Activated CD4-positive, alpha-beta T cell treated with anti-CD3 and anti-CD28 coated beads, Interleukin-2, amount 10 ng/mL, durations not matched to agents 7 days and 5 days (primary cell): Measurements from ENCODE around the gene BMP8B. TPM values are rescaled to one million over a fixed set of nuclear protein-coding genes. Genes with fewer than 3 reads are reported as not detected.

Source experiments
- CTCF ChIA-PET: fragments of 350-600 bp; sonication (Branson Sonifier 250); formaldehyde crosslinking; loops from one replicate; lab custom pipeline; 2021; ENCODE audit warnings: antibody characterized with exemption; lab: Charles Lee
- POLR2A ChIA-PET: fragments of 350-600 bp; sonication (Branson Sonifier 250); formaldehyde crosslinking; loops from one replicate; lab custom pipeline; 2021; ENCODE audit warnings: antibody characterized with exemption; lab: Charles Lee
- DNase-seq: peaks from one replicate; pipeline ENCODE4 v3.0.0-alpha.2; 2020
- H3K27ac Mint-ChIP-seq: one replicate; pipeline ENCODE4 v1.8.0; 2021; ENCODE audit warnings: mild to moderate bottlenecking, moderate library complexity, mixed read lengths
- H3K27me3 Mint-ChIP-seq: one replicate; pipeline ENCODE4 v1.8.0; 2021; ENCODE audit warnings: mixed read lengths
- H3K36me3 Mint-ChIP-seq: one replicate; pipeline ENCODE4 v1.8.0; 2021; ENCODE audit warnings: low read depth, mixed read lengths
- H3K4me1 Mint-ChIP-seq: one replicate; pipeline ENCODE4 v1.8.0; 2021; ENCODE audit warnings: mixed read lengths
- H3K4me3 Mint-ChIP-seq: one replicate; pipeline ENCODE4 v1.8.0; 2021; ENCODE audit warnings: mild to moderate bottlenecking, moderate library complexity, mixed read lengths
- H3K9me3 Mint-ChIP-seq: one replicate; pipeline ENCODE4 v1.8.0; 2021; ENCODE audit warnings: mixed read lengths
- total RNA-seq, 2 experiments: library from RNA; stranded (reverse); gene quantifications; one replicate each; pipeline ENCODE4 v1.2.3, GENCODE V29; 2021

BMP8B gene
- total RNA-seq, 2 experiments from 2014 or later, result 0.12 to 0.17 TPM

- H3K27ac Mint-ChIP-seq, result no peak overlapping the region
- H3K4me3 Mint-ChIP-seq, result no peak overlapping the region
- ChIA-PET CTCF (no interaction called here), POLR2A (no interaction called here)
- no peaks in the 10 kb centered on the region for H3K36me3 Mint-ChIP-seq
- no peak for DNase-seq
- no peaks in the 10 kb centered on the region for H3K4me1 Mint-ChIP-seq
- H3K27me3 Mint-ChIP-seq, result peaks cover 59% of the 10 kb centered on the region
- H3K9me3 Mint-ChIP-seq, result no peaks in the 10 kb centered on the region
Measured at GRCh38 chr1:39717809-39718208, 70.9 kb downstream of the BMP8B start.

- no peak for DNase-seq
- ChIA-PET POLR2A (no interaction called here), CTCF (no interaction called here)
- Mint-ChIP-seq H3K4me1 (no peaks in the 10 kb centered on the region), H3K27me3 (peaks cover 36% of the 10 kb centered on the region), H3K27ac (no peak overlapping the region), H3K36me3 (no peaks in the 10 kb centered on the region), H3K4me3 (no peak overlapping the region), H3K9me3 (no peaks in the 10 kb centered on the region)
Measured at GRCh38 chr1:39713557-39713956, 75.1 kb downstream of the BMP8B start.

GRCh38 chr1:39711966-39712340, 76.7 kb downstream of the BMP8B start:
- no peaks in the 10 kb centered on the region for H3K4me1 Mint-ChIP-seq
- no peaks in the 10 kb centered on the region for H3K9me3 Mint-ChIP-seq
- no peak overlapping the region for H3K27ac Mint-ChIP-seq
- POLR2A ChIA-PET, result no interaction called here
- H3K27me3 Mint-ChIP-seq, result peaks cover 22% of the 10 kb centered on the region
- H3K36me3 Mint-ChIP-seq, result no peaks in the 10 kb centered on the region
- H3K4me3 Mint-ChIP-seq, result no peak overlapping the region
- CTCF ChIA-PET, result no interaction called here
- no peak for DNase-seq

GRCh38 chr1:39711104-39711965, 77.3 kb downstream of the BMP8B start:
- H3K27ac Mint-ChIP-seq, result no peak overlapping the region
- ChIA-PET CTCF (interaction anchor here (1.2 kb wide), 1 partner anchor 16 kb away, joined by 5 read pairs; no protein-coding TSS in a partner anchor), POLR2A (no interaction called here)
- DNase-seq, result no peak
- no peaks in the 10 kb centered on the region for H3K36me3 Mint-ChIP-seq
- no peaks in the 10 kb centered on the region for H3K4me1 Mint-ChIP-seq
- H3K27me3 Mint-ChIP-seq, result peaks cover 17% of the 10 kb centered on the region
- no peak overlapping the region for H3K4me3 Mint-ChIP-seq
- no peaks in the 10 kb centered on the region for H3K9me3 Mint-ChIP-seq

DNA sequence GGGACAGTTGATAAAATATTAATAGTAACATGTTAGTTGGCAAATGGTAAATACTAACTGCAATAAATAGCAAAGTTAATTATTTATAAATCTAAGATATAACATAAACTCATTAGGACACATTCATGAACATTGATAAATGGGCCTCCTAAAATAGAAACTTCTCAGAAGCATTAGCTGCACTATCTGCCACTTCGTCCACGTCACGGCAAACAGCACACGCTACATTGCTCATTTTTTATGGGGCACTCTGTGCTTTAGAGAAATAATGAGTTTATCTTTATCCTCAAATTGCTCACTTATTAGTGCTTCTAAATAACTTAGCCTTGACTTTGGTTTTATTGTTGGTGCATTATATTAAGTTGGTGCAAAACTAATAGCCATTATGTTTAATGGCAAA, 81.2 kb downstream of the BMP8B start:
- POLR2A ChIA-PET, result no interaction called here
- Mint-ChIP-seq H3K27me3 (peaks cover 12% of the 10 kb centered on the region), H3K9me3 (no peaks in the 10 kb centered on the region), H3K4me1 (no peaks in the 10 kb centered on the region), H3K27ac (no peak overlapping the region), H3K4me3 (no peak overlapping the region), H3K36me3 (no peaks in the 10 kb centered on the region)
- DNase-seq, result no peak
- CTCF ChIA-PET, result no interaction called here

Other genes with a start within 250 kb of the BMP8B start
- gene PABPC4, start 212.1 kb downstream of the BMP8B start, total RNA-seq, result 100 to 1,000 TPM; 190 to 205 TPM
- not detected for gene HEYL, start 149.2 kb downstream of the BMP8B start, total RNA-seq
- not detected for gene NT5C1A, start 116.8 kb downstream of the BMP8B start, total RNA-seq
- gene HPCAL4, start 97.4 kb downstream of the BMP8B start, total RNA-seq, result 1 to 10 TPM; 2.0 TPM
- gene PPIE, start 50.0 kb downstream of the BMP8B start, total RNA-seq, result 10 to 100 TPM; 52.9 to 55.6 TPM
- gene OXCT2, start 17.5 kb downstream of the BMP8B start, total RNA-seq, result not detected
- 10 to 100 TPM; 15.7 to 16.4 TPM for gene TRIT1, start 94.6 kb upstream of the BMP8B start, total RNA-seq
- gene MYCL, start 113.1 kb upstream of the BMP8B start, total RNA-seq, result not detected
- gene MFSD2A, start 166.3 kb upstream of the BMP8B start, total RNA-seq, result 1 to 10 TPM; 2.0 to 2.8 TPM